ENCODE measurements around the gene RGS3.

RGS3 gene

GRCh38 chr9:113583511-113584427 lies 120.2 kb downstream of the RGS3 start:
- no peak overlapping the region for H3K4me3 ChIP-seq (ENCODE audit: low read depth, low read length)
- no peak for TF ChIP-seq CTCF (conservative IDR thresholded peaks at IDR 0.05; ENCODE audit: low read depth, low read length)
- no peak for DNase-seq (ENCODE audit: low read depth)

- no peak for DNase-seq (ENCODE audit: low read depth)
- no peak overlapping the region for H3K4me3 ChIP-seq (ENCODE audit: low read depth, low read length)
- no peak for TF ChIP-seq CTCF (conservative IDR thresholded peaks at IDR 0.05; ENCODE audit: low read depth, low read length)
Observed at GRCh38 chr9:113584428-113585084, 121.0 kb downstream of the RGS3 start.

- H3K4me3 ChIP-seq (ENCODE audit: low read depth, low read length) = no peak overlapping the region
- no peak for DNase-seq (ENCODE audit: low read depth)
- TF ChIP-seq CTCF (conservative IDR thresholded peaks at IDR 0.05; ENCODE audit: low read depth, low read length) = no peak
Observed at GRCh38 chr9:113585085-113585442, 121.5 kb downstream of the RGS3 start.

- no peak for TF ChIP-seq CTCF (conservative IDR thresholded peaks at IDR 0.05; ENCODE audit: low read depth, low read length)
- no peak overlapping the region for H3K4me3 ChIP-seq (ENCODE audit: low read depth, low read length)
- no peak for DNase-seq (ENCODE audit: low read depth)
Observed at GRCh38 chr9:113585555-113585954, 122.0 kb downstream of the RGS3 start.

GRCh38 chr9:113587471-113588031 lies 124.0 kb downstream of the RGS3 start:
- no peak overlapping the region for H3K4me3 ChIP-seq (ENCODE audit: low read depth, low read length)
- peak; percentile 59 for DNase-seq (ENCODE audit: low read depth)
- peak; percentile 71 for TF ChIP-seq CTCF (conservative IDR thresholded peaks at IDR 0.05; ENCODE audit: low read depth, low read length)

- H3K4me3 ChIP-seq (ENCODE audit: low read depth, low read length) = no peak overlapping the region
- no peak for TF ChIP-seq CTCF (conservative IDR thresholded peaks at IDR 0.05; ENCODE audit: low read depth, low read length)
- DNase-seq (ENCODE audit: low read depth) = no peak
Observed at GRCh38 chr9:113588242-113588810, 124.8 kb downstream of the RGS3 start.

All from choroid plexus epithelial cell (primary cell).